Panc1 (cell line): ENCODE data around the gene S100P. TPM values are rescaled to one million over a fixed set of nuclear protein-coding genes. Genes with fewer than 3 reads are reported as not detected.
A peak's percentile ranks its signal among the peaks of the same experiment; 100 is the strongest.

Experiments
- ATAC-seq: fragments of 200-7000 bp; cut with Tn5 transposase; 2 replicates; pipeline ENCODE4 v1.9.1; 2020; ENCODE audit warnings: mild to moderate bottlenecking, moderate library complexity
- BruUV-seq: library from RNA; stranded (reverse); fragments of 400-500 nt; replicated peaks from 2 replicates; lab custom pipeline; 2021; lab: Mats Ljungman, UMichigan
- CTCF ChIA-PET: fragments of 300-600 bp; sonication (Branson Sonifier 250); formaldehyde crosslinking; loops from one replicate; lab custom pipeline; 2022; ENCODE audit warnings: antibody characterized with exemption; lab: Charles Lee
- POLR2A ChIA-PET: fragments of 300-600 bp; sonication (Branson Sonifier 250); formaldehyde crosslinking; loops from one replicate; lab custom pipeline; 2022; ENCODE audit warnings: antibody characterized with exemption; lab: Charles Lee
- DNase-seq: peaks from one replicate; pipeline ENCODE4 v3.0.0-alpha.2; 2010; ENCODE audit warnings: low read depth, low spot score
- H3K27ac ChIP-seq: 2 replicates; pipeline ENCODE4 v1.5.1; 2011; ENCODE audit warnings: mild to moderate bottlenecking, low read length, inconsistent platforms
- H3K27me3 ChIP-seq: fragments of 200-500 bp; sonication (Bioruptor generic); 2 replicates; pipeline ENCODE4 v1.6.0; 2014; ENCODE audit warnings: low read length, inconsistent platforms; ENCODE audit not compliant: control insufficient read depth, insufficient read depth
- H3K36me3 ChIP-seq: fragments of 200-500 bp; sonication (Bioruptor generic); 2 replicates; pipeline ENCODE4 v1.5.1; 2014; ENCODE audit warnings: inconsistent platforms, mild to moderate bottlenecking, low read length, moderate library complexity; ENCODE audit not compliant: control insufficient read depth, insufficient read depth
- H3K4me1 ChIP-seq: 2 replicates; pipeline ENCODE4 v1.5.1; 2011; ENCODE audit warnings: inconsistent platforms, mild to moderate bottlenecking, low read length, moderate library complexity; ENCODE audit not compliant: control insufficient read depth, insufficient read depth
- H3K4me3 ChIP-seq, 2 experiments: 2 replicates each; pipeline ENCODE4 v1.5.1; 2011 to 2012; ENCODE audit warnings: low read depth in 2 of 2, low read length in 2 of 2, mild to moderate bottlenecking in 2 of 2, inconsistent platforms in 1 of 2, moderate library complexity in 1 of 2
- H3K9me3 ChIP-seq: fragments of 200-500 bp; sonication (Bioruptor generic); 2 replicates; pipeline ENCODE4 v1.5.1; 2014; ENCODE audit warnings: low read depth, mild to moderate bottlenecking, inconsistent platforms, low read length, moderate library complexity; ENCODE audit not compliant: control insufficient read depth, insufficient read depth
- CTCF ChIP-seq: fragments of 450-650 bp; IDR thresholded peaks from 2 replicates; pipeline ENCODE4 v1.5.1; 2017; ENCODE audit warnings: mild to moderate bottlenecking
- POLR2AphosphoS5 ChIP-seq: IDR thresholded peaks from 2 replicates; pipeline ENCODE4 v1.6.1; 2012; ENCODE audit warnings: mild to moderate bottlenecking, low read depth, low read length, moderate library complexity
- REST ChIP-seq, 2 experiments: IDR thresholded peaks; 2 replicates each; pipeline ENCODE4 v1.6.1; 2011 to 2012; ENCODE audit warnings: low read depth in 2 of 2, control low read depth in 1 of 2, low read length in 1 of 2, mild to moderate bottlenecking in 1 of 2, moderate library complexity in 1 of 2; ENCODE audit not compliant: insufficient read depth in 1 of 2
- SIN3A ChIP-seq: IDR thresholded peaks from 2 replicates; pipeline ENCODE4 v1.6.1; 2012; ENCODE audit warnings: low read depth, mild to moderate bottlenecking, low read length, moderate library complexity, borderline replicate concordance; ENCODE audit not compliant: insufficient read depth
- TCF7L2 ChIP-seq: IDR thresholded peaks from 2 replicates; pipeline ENCODE4 v1.6.1; 2011; ENCODE audit warnings: mild to moderate bottlenecking, low read depth, low read length, inconsistent platforms
- in situ Hi-C: cut with HindIII; loops from 2 replicates; pipeline ENCODE4 v1.10.0; 2016; ENCODE audit warnings: low sequenced_read_pairs, low pct_unique_long_range_greater_than_20kb
- intact Hi-C: fragments of 100-400 bp; cut with micrococcal nuclease; formaldehyde crosslinking; loops from one replicate; pipeline ENCODE4 v1.10.0; 2022; ENCODE audit not compliant: unreplicated experiment
- total RNA-seq: library from RNA; stranded (reverse); gene quantifications from one replicate; pipeline ENCODE4 v1.2.1, GENCODE V29; 2021; ENCODE audit not compliant: unreplicated experiment

Gene S100P
- total RNA-seq, 1 experiment from 2014 or later: 2.3 TPM

GRCh38 chr4:6692806-6693205 lies 872 bp upstream of the S100P start:
- in situ Hi-C loops: no loop called here
- CTCF ChIA-PET: no interaction called here

GRCh38 chr4:6694177-6694901 lies 661 bp downstream of the S100P start:
- no TSS peak for BruUV-seq
- H3K27ac ChIP-seq: peak overlapping the region; percentile 59
- H3K9me3 ChIP-seq: no peaks in the 10 kb centered on the region
- H3K27me3 ChIP-seq: no peaks in the 10 kb centered on the region
- ATAC-seq (no peak), DNase-seq (no peak)
- intact Hi-C loops (no loop called here), in situ Hi-C loops (no loop called here)
- H3K4me3 ChIP-seq: peak overlapping the region in 1 of 2 experiments; percentile 26; a peak in 1 of 4 replicates
- POLR2A ChIA-PET: no interaction called here
- TF ChIP-seq REST (IDR thresholded peaks at IDR 0.05; ENCODE audit: insufficient read depth in 1 of 2, low read depth in 2 of 2, low read length in 1 of 2) (no peak), POLR2AphosphoS5 (no peak), CTCF (no peak), SIN3A (no peak), TCF7L2 (no peak)
- H3K36me3 ChIP-seq: no peaks in the 10 kb centered on the region
- CTCF ChIA-PET: interaction anchor here (1.0 kb wide), 1 partner anchor 12 kb away, joined by 4 read pairs; no protein-coding TSS in a partner anchor
- peaks cover 48% of the 10 kb centered on the region for H3K4me1 ChIP-seq

More at GRCh38 chr4:6692806-6693205, 872 bp upstream of the S100P start:
- intact Hi-C loops: no loop called here
- no peak overlapping the region for H3K4me3 ChIP-seq
- no peaks in the 10 kb centered on the region for H3K27me3 ChIP-seq
- no peaks in the 10 kb centered on the region for H3K9me3 ChIP-seq
- DNase-seq (no peak), ATAC-seq (no peak)
- peaks cover 60% of the 10 kb centered on the region for H3K4me1 ChIP-seq
- no peak for TF ChIP-seq REST (IDR thresholded peaks at IDR 0.05; ENCODE audit: insufficient read depth in 1 of 2, low read depth in 2 of 2, low read length in 1 of 2)
- TF ChIP-seq TCF7L2: no peak
- TF ChIP-seq SIN3A: no peak
- TF ChIP-seq POLR2AphosphoS5: no peak
- no peak for TF ChIP-seq CTCF
- POLR2A ChIA-PET: interaction anchor here (0.6 kb wide), 1 partner anchor 25 kb away, joined by 14 read pairs; no protein-coding TSS in a partner anchor
- no peaks in the 10 kb centered on the region for H3K36me3 ChIP-seq
- peak overlapping the region; percentile 59; the same call in 1 of the 2 replicates for H3K27ac ChIP-seq
- BruUV-seq: no TSS peak
